ENCODE results near the gene AFMID. TPM values are rescaled to one million over a fixed set of nuclear protein-coding genes. Genes with fewer than 3 reads are reported as not detected.

Gene AFMID
- total and polyA plus RNA-seq, 9 of the 15 experiments (the other 6 are each of a cell fraction or from before 2014, with no cell fraction given), result 62.1 to 188 (median 74.4) TPM

DNA sequence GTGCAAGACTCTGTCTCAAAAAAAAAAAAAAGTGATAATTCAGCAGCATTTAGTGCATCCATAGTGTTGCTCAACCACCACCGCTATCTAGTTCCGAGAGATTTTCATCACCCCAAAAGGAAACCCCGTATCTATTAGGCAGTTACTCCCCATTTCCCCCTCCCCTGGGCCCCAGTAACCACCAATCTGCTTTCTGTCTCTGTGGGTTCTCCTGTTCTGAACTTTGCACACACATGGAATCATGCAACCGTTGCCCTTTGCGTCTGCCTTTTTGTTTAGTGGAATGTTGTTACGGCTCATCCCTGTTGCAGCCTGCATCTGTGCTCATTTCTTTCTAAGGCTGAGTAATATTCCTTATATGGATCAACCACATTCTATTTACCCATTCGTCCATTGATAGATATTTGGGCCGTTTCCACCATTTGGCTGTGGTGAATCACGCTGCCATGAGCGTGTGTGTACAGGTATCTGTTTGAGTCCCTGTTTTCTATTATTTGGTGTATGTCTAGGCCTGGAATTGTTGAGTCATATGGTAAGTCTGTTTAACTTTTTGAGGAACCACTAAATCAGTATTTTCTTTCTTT, 27.5 kb upstream of the AFMID start:
- CTCF ChIA-PET (ENCODE audit: low intra/inter-chr PET ratio), result no interaction called here
- TF ChIP-seq, protein P1, sequence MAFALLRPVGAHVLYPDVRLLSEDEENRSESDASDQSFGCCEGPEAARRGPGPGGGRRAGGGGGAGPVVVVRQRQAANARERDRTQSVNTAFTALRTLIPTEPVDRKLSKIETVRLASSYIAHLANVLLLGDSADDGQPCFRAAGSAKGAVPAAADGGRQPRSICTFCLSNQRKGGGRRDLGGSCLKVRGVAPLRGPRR (CRISPR knock-in tag; IDR thresholded peaks at IDR 0.05), result no peak
- TF ChIP-seq MIER1 (IDR thresholded peaks at IDR 0.05; ENCODE audit: low read depth) (no peak), FOXA1 (IDR thresholded peaks at IDR 0.05; ENCODE audit: borderline replicate concordance) (no peak), BCL6 (CRISPR knock-in tag; IDR thresholded peaks at IDR 0.05) (no peak), NONO (IDR thresholded peaks at IDR 0.05; ENCODE audit: low read depth in 2 of 2, low read length in 1 of 2) (no peak), KAT7 (CRISPR knock-in tag; IDR thresholded peaks at IDR 0.05; ENCODE audit: borderline replicate concordance) (no peak), FOSL1 (tag; conservative IDR thresholded peaks at IDR 0.05) (peak; percentile 45), FIP1L1 (IDR thresholded peaks at IDR 0.05; ENCODE audit: low read depth, low read length, poor library complexity, severe bottlenecking) (no peak), ZFX (CRISPR knock-in tag; IDR thresholded peaks at IDR 0.05) (peak; percentile 18; the same call in 1 of the 2 replicates), CBFB (CRISPR knock-in tag; IDR thresholded peaks at IDR 0.05) (no peak), CGGBP1 (CRISPR knock-in tag; IDR thresholded peaks at IDR 0.05) (no peak), SUPT5H (IDR thresholded peaks at IDR 0.05) (no peak), HNRNPLL (IDR thresholded peaks at IDR 0.05; ENCODE audit: low read depth, low read length, poor library complexity, severe bottlenecking) (no peak), DMBX1 (CRISPR knock-in tag; IDR thresholded peaks at IDR 0.05; ENCODE audit: borderline replicate concordance) (no peak), ZC3H8 (IDR thresholded peaks at IDR 0.05) (no peak), LEF1 (IDR thresholded peaks at IDR 0.05) (no peak), HDAC2 (IDR thresholded peaks at IDR 0.05) (no peak), PTBP1 (IDR thresholded peaks at IDR 0.05; ENCODE audit: low read depth, low read length) (no peak), MYC (IDR thresholded peaks at IDR 0.05; ENCODE audit: low read depth, low read length) (no peak), MYC (CRISPR knock-in tag; IDR thresholded peaks at IDR 0.05; ENCODE audit: borderline replicate concordance, low read depth) (no peak), VEZF1 (CRISPR knock-in tag; IDR thresholded peaks at IDR 0.05) (peak; percentile 60; the same call in 1 of the 2 replicates), NCOA6 (IDR thresholded peaks at IDR 0.05) (no peak), ZNF253 (CRISPR knock-in tag; conservative IDR thresholded peaks at IDR 0.05) (no peak), ZNF583 (CRISPR knock-in tag; IDR thresholded peaks at IDR 0.05) (no peak), STAT5A (IDR thresholded peaks at IDR 0.05; ENCODE audit: borderline replicate concordance, low read length) (no peak)

More for the DNA sequence above, 27.5 kb upstream of the AFMID start:
- no peak overlapping the region for H3K4me3 ChIP-seq
- no peaks in the 10 kb centered on the region for H3K9me3 ChIP-seq (replicated peaks; ENCODE audit: control insufficient read depth, insufficient read depth, low read depth, low read length)
- no peak overlapping the region for H2AFZ ChIP-seq (ENCODE audit: low read depth, low read length)
- no peaks in the 10 kb centered on the region for H3K27me3 ChIP-seq (ENCODE audit: control insufficient read depth in 2 of 2, insufficient read depth in 2 of 2, low read length in 2 of 2)
- DNase-seq (ENCODE audit: extremely low read depth in 1 of 4, low spot score in 3 of 4) (no peak), ATAC-seq (no peak), FAIRE-seq (peak; percentile 46)
- POLR2A ChIA-PET, result interaction anchor here (0.6 kb wide), 1 partner anchor 28 kb away, joined by 3 read pairs; no protein-coding TSS in a partner anchor
- H3K9ac ChIP-seq (ENCODE audit: insufficient read depth in 1 of 2, low read depth in 2 of 2, low read length in 2 of 2), result no peak overlapping the region; a peak in 1 of 4 replicates
- peaks cover 14 to 42% of the 10 kb centered on the region in 2 experiments; a peak in 4 of 5 replicates for H3K4me1 ChIP-seq (replicated peaks in 1 of 2; ENCODE audit: control insufficient read depth in 2 of 2, insufficient read depth in 2 of 2, low read length in 2 of 2)
- in situ Hi-C loops (cut with MboI), result no loop called here
- intact Hi-C loops (cut with micrococcal nuclease), result no loop called here
- peak overlapping the region; percentile 3; the same call in 1 of the 3 replicates for H3K27ac ChIP-seq (ENCODE audit: extremely low read depth, low read depth, low read length)
- no peaks in the 10 kb centered on the region for H4K20me1 ChIP-seq (replicated peaks; ENCODE audit: control insufficient read depth, insufficient read depth, low read length)
- H3K36me3 ChIP-seq (ENCODE audit: control insufficient read depth, insufficient read depth, low read length), result peaks cover 2% of the 10 kb centered on the region; the same call in 1 of the 3 replicates
- peaks cover 3% of the 10 kb centered on the region for H3K9me1 ChIP-seq (ENCODE audit: control insufficient read depth, insufficient read depth, low read length)
- 40% methylated on average over 10 of the region's 10 CpGs for WGBS (ENCODE audit: insufficient coverage, low coverage, missing lambda C conversion rate)
- H3K4me2 ChIP-seq (ENCODE audit: insufficient read depth, low read length), result no peak overlapping the region
- no TSS peak for BruUV-seq (replicated peaks)
- H3K79me2 ChIP-seq (ENCODE audit: control insufficient read depth, insufficient read depth, low read length), result no peaks in the 10 kb centered on the region
